Activated T-cell treated with anti-CD3 and anti-CD28 coated beads, Interleukin-2, amount 50 U/mL, for 24 hours (primary cell): Measurements from ENCODE around the gene PTPRA.
A peak's percentile ranks its signal among the peaks of the same experiment; 100 is the strongest.

Experiments
- DNase-seq: peaks from one replicate; pipeline ENCODE4 v3.0.0-alpha.2; 2020
- H3K27ac Mint-ChIP-seq: 2 replicates; pipeline ENCODE4 v1.8.0; 2020; ENCODE audit warnings: mild to moderate bottlenecking, mixed read lengths
- H3K27me3 Mint-ChIP-seq: 2 replicates; pipeline ENCODE4 v1.8.0; 2020; ENCODE audit warnings: mixed read lengths
- H3K36me3 Mint-ChIP-seq: 2 replicates; pipeline ENCODE4 v1.8.0; 2020; ENCODE audit warnings: low read depth, mixed read lengths
- H3K4me1 Mint-ChIP-seq: 2 replicates; pipeline ENCODE4 v1.8.0; 2020; ENCODE audit warnings: low read depth, mixed read lengths
- H3K4me3 Mint-ChIP-seq: 2 replicates; pipeline ENCODE4 v1.8.0; 2020; ENCODE audit warnings: mild to moderate bottlenecking, moderate library complexity, mixed read lengths
- H3K9me3 Mint-ChIP-seq: 2 replicates; pipeline ENCODE4 v1.8.0; 2020; ENCODE audit warnings: mixed read lengths

Gene PTPRA

GRCh38 chr20:2918096-2919049 is 45.1 kb downstream of the PTPRA start:
- Mint-ChIP-seq H3K27me3 (no peaks in the 10 kb centered on the region), H3K4me1 (peaks cover 36% of the 10 kb centered on the region), H3K27ac (no peak overlapping the region)

GRCh38 chr20:2919518-2920245 is 46.4 kb downstream of the PTPRA start:
- H3K27me3 Mint-ChIP-seq = no peaks in the 10 kb centered on the region
- H3K9me3 Mint-ChIP-seq = no peaks in the 10 kb centered on the region
- no peak overlapping the region for H3K27ac Mint-ChIP-seq
- peaks cover 31% of the 10 kb centered on the region for H3K4me1 Mint-ChIP-seq
- H3K36me3 Mint-ChIP-seq = peaks cover 39% of the 10 kb centered on the region
- no peak for DNase-seq
- H3K4me3 Mint-ChIP-seq = no peak overlapping the region

More at GRCh38 chr20:2918096-2919049, 45.1 kb downstream of the PTPRA start:
- no peak overlapping the region for H3K4me3 Mint-ChIP-seq
- H3K9me3 Mint-ChIP-seq = no peaks in the 10 kb centered on the region
- peaks cover 26% of the 10 kb centered on the region for H3K36me3 Mint-ChIP-seq
- DNase-seq = no peak

GRCh38 chr20:2920473-2920872 is 47.2 kb downstream of the PTPRA start:
- Mint-ChIP-seq H3K27ac (peak overlapping the region; percentile 3), H3K4me1 (peaks cover 29% of the 10 kb centered on the region), H3K27me3 (no peaks in the 10 kb centered on the region), H3K36me3 (peaks cover 41% of the 10 kb centered on the region), H3K4me3 (no peak overlapping the region), H3K9me3 (no peaks in the 10 kb centered on the region)
- DNase-seq = no peak

- H3K27me3 Mint-ChIP-seq = no peaks in the 10 kb centered on the region
- no peaks in the 10 kb centered on the region for H3K9me3 Mint-ChIP-seq
- no peak for DNase-seq
- no peak overlapping the region for H3K27ac Mint-ChIP-seq
- H3K36me3 Mint-ChIP-seq = peaks cover 44% of the 10 kb centered on the region
- no peak overlapping the region for H3K4me3 Mint-ChIP-seq
- H3K4me1 Mint-ChIP-seq = peaks cover 28% of the 10 kb centered on the region
These were observed 48.2 kb downstream of the PTPRA start for GRCh38 chr20:2921506-2921905.

- DNase-seq = no peak
- no peaks in the 10 kb centered on the region for H3K27me3 Mint-ChIP-seq
- no peak overlapping the region for H3K27ac Mint-ChIP-seq
- H3K36me3 Mint-ChIP-seq = peaks cover 46% of the 10 kb centered on the region
- no peak overlapping the region for H3K4me3 Mint-ChIP-seq
- no peaks in the 10 kb centered on the region for H3K9me3 Mint-ChIP-seq
- H3K4me1 Mint-ChIP-seq = peaks cover 26% of the 10 kb centered on the region
These were observed 49.7 kb downstream of the PTPRA start for GRCh38 chr20:2922957-2923356.

DNA sequence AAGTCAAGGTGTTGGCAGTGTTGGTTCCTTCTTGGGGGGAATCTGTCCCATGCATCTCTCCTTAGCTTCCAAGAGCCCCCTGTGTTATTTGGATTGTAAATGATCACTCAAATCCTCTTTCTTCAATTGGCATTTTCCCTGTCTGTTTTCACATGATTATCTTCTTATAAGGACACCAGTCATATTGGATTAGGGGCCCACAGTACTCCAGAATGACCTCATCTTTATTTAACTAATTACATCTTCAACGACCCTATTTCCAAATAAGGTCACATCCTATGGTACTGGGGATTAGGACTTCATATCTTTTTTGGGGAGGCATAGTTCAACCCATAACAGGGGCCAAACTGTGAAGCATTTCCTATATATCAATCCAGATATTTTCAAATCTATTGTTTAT is 57.3 kb downstream of the PTPRA start:
- Mint-ChIP-seq H3K4me3 (no peak overlapping the region), H3K4me1 (peaks cover 6% of the 10 kb centered on the region), H3K9me3 (no peaks in the 10 kb centered on the region), H3K27ac (no peak overlapping the region), H3K27me3 (no peaks in the 10 kb centered on the region), H3K36me3 (peaks cover 22% of the 10 kb centered on the region)
- DNase-seq = no peak

DNA sequence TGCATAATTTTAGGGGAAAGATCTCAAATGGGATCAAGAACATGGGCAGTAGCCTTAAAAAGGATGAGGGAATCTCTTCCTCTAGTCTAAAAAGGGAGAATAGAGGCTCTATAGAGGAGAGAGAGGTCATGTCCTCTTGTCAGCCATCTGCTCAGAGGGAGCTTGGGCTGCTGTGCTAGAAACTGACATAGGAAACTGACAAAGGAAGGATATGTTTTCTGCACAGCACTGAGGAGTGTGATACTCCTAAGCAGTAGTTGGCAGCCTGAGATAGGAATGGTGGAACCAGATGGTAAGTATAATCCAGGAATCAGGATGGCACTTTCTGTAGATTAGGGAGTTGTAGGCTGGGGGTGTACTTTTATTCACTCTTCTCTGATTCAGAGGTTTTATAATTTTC is 59.2 kb downstream of the PTPRA start:
- H3K27ac Mint-ChIP-seq = no peak overlapping the region
- no peak overlapping the region for H3K4me3 Mint-ChIP-seq
- no peak for DNase-seq
- no peaks in the 10 kb centered on the region for H3K9me3 Mint-ChIP-seq
- peaks cover 10% of the 10 kb centered on the region for H3K36me3 Mint-ChIP-seq
- H3K27me3 Mint-ChIP-seq = no peaks in the 10 kb centered on the region
- H3K4me1 Mint-ChIP-seq = peaks cover 5% of the 10 kb centered on the region

GRCh38 chr20:2937902-2938301 is 64.6 kb downstream of the PTPRA start:
- H3K9me3 Mint-ChIP-seq = no peaks in the 10 kb centered on the region
- no peak overlapping the region for H3K4me3 Mint-ChIP-seq
- peaks cover 29% of the 10 kb centered on the region for H3K4me1 Mint-ChIP-seq
- no peaks in the 10 kb centered on the region for H3K27me3 Mint-ChIP-seq
- peaks cover 29% of the 10 kb centered on the region for H3K36me3 Mint-ChIP-seq
- no peak for DNase-seq
- H3K27ac Mint-ChIP-seq = no peak overlapping the region

DNA sequence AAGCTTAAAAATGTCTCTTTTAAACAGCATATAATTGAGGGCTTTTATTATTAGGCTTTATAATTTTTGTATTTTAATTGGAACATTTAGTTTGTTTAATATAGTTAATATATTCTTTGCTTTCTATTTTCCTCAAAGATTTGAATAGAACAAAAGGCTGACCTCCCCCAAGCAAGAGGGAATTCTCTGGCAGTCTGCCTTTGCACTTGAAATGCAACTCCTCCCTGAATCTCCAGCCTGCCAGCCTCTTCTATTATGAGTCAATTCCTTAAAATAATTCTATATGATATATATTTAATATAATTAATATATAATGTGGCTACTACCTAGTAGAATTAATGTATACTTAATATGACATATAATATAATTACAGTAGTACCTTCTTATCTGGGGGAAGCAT is 69.2 kb downstream of the PTPRA start:
- no peak overlapping the region for H3K4me3 Mint-ChIP-seq
- peaks cover 44% of the 10 kb centered on the region for H3K36me3 Mint-ChIP-seq
- H3K4me1 Mint-ChIP-seq = peaks cover 44% of the 10 kb centered on the region
- no peak for DNase-seq
- no peaks in the 10 kb centered on the region for H3K27me3 Mint-ChIP-seq
- no peaks in the 10 kb centered on the region for H3K9me3 Mint-ChIP-seq
- no peak overlapping the region for H3K27ac Mint-ChIP-seq

- peaks cover 22% of the 10 kb centered on the region for H3K4me1 Mint-ChIP-seq
- H3K27ac Mint-ChIP-seq = no peak overlapping the region
- no peak overlapping the region for H3K4me3 Mint-ChIP-seq
- H3K27me3 Mint-ChIP-seq = no peaks in the 10 kb centered on the region
- peaks cover 58% of the 10 kb centered on the region for H3K36me3 Mint-ChIP-seq
- H3K9me3 Mint-ChIP-seq = no peaks in the 10 kb centered on the region
- no peak for DNase-seq
These were observed 74.0 kb downstream of the PTPRA start for GRCh38 chr20:2946988-2947961.

- no peak overlapping the region for H3K27ac Mint-ChIP-seq
These were observed 75.7 kb downstream of the PTPRA start for GRCh38 chr20:2948968-2949367.

GRCh38 chr20:2952766-2953165 is 79.5 kb downstream of the PTPRA start:
- DNase-seq = no peak
- Mint-ChIP-seq H3K4me1 (peaks cover 25% of the 10 kb centered on the region), H3K36me3 (peaks cover 58% of the 10 kb centered on the region), H3K9me3 (no peaks in the 10 kb centered on the region), H3K27me3 (no peaks in the 10 kb centered on the region), H3K27ac (no peak overlapping the region), H3K4me3 (no peak overlapping the region)

More at GRCh38 chr20:2948968-2949367, 75.7 kb downstream of the PTPRA start:
- H3K36me3 Mint-ChIP-seq = peaks cover 54% of the 10 kb centered on the region
- H3K4me1 Mint-ChIP-seq = peaks cover 24% of the 10 kb centered on the region
- no peak overlapping the region for H3K4me3 Mint-ChIP-seq
- DNase-seq = no peak
- H3K9me3 Mint-ChIP-seq = no peaks in the 10 kb centered on the region
- H3K27me3 Mint-ChIP-seq = no peaks in the 10 kb centered on the region

- DNase-seq = no peak
- H3K27me3 Mint-ChIP-seq = no peaks in the 10 kb centered on the region
- no peak overlapping the region for H3K4me3 Mint-ChIP-seq
- peaks cover 28% of the 10 kb centered on the region for H3K4me1 Mint-ChIP-seq
- peak overlapping the region; percentile 78 for H3K27ac Mint-ChIP-seq
- no peaks in the 10 kb centered on the region for H3K9me3 Mint-ChIP-seq
- peaks cover 65% of the 10 kb centered on the region for H3K36me3 Mint-ChIP-seq
These were observed 82.1 kb downstream of the PTPRA start for GRCh38 chr20:2955257-2955970.
